ENCODE data around the gene RFX3.

RFX3 gene

DNA sequence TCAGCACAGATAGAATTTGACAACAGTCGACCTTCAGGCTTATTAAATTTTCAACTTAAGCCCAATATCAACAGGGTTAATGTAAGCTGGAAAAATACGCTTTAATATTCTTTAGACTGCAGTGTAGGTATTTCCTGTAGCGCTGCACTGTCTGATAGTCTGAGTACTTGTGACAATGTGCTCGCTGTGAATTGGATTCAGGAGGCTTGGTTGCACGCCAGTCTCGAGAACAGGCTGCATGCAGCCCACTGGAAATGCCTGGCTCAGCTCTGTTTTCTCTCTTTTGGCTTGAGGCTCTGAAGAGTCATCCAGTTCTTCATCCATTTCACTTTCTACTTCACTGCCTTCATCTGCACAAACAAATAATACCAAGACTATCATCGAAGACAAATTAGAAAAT lies 300.9 kb downstream of the RFX3 start:
- Histone ChIP-seq H4K20me1 (ENCODE audit: low read depth, low read length) (no peaks in the 10 kb centered on the region), H3K36me3 (ENCODE audit: low read length) (no peaks in the 10 kb centered on the region), H2AFZ (ENCODE audit: low read depth, low read length, severe bottlenecking) (no peak overlapping the region), H3K27me3 (ENCODE audit: low read length) (no peaks in the 10 kb centered on the region), H3K4me3 (ENCODE audit: insufficient read depth, low read length, poor library complexity, severe bottlenecking) (no peak overlapping the region), H3K79me2 (ENCODE audit: insufficient read depth, low read length) (no peaks in the 10 kb centered on the region), H3K9me2 (replicated peaks; ENCODE audit: insufficient read depth, low read length) (no peaks in the 10 kb centered on the region), H3K4me2 (ENCODE audit: low read depth, low read length, poor library complexity, severe bottlenecking) (no peak overlapping the region), H3F3A (ENCODE audit: insufficient read depth) (no peaks in the 10 kb centered on the region), H3K27ac (ENCODE audit: low read depth, low read length) (no peak overlapping the region), H3K9me3 (ENCODE audit: insufficient read depth, low read length) (no peaks in the 10 kb centered on the region), H3K9ac (ENCODE audit: low read length) (no peak overlapping the region)
- no peak for TF ChIP-seq EZH2phosphoT487 (conservative IDR thresholded peaks at IDR 0.05; ENCODE audit: low read length)
- TF ChIP-seq, protein P1, sequence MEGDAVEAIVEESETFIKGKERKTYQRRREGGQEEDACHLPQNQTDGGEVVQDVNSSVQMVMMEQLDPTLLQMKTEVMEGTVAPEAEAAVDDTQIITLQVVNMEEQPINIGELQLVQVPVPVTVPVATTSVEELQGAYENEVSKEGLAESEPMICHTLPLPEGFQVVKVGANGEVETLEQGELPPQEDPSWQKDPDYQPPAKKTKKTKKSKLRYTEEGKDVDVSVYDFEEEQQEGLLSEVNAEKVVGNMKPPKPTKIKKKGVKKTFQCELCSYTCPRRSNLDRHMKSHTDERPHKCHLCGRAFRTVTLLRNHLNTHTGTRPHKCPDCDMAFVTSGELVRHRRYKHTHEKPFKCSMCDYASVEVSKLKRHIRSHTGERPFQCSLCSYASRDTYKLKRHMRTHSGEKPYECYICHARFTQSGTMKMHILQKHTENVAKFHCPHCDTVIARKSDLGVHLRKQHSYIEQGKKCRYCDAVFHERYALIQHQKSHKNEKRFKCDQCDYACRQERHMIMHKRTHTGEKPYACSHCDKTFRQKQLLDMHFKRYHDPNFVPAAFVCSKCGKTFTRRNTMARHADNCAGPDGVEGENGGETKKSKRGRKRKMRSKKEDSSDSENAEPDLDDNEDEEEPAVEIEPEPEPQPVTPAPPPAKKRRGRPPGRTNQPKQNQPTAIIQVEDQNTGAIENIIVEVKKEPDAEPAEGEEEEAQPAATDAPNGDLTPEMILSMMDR (IDR thresholded peaks at IDR 0.05; ENCODE audit: insufficient read depth, low read length, poor library complexity, severe bottlenecking), result no peak

DNA sequence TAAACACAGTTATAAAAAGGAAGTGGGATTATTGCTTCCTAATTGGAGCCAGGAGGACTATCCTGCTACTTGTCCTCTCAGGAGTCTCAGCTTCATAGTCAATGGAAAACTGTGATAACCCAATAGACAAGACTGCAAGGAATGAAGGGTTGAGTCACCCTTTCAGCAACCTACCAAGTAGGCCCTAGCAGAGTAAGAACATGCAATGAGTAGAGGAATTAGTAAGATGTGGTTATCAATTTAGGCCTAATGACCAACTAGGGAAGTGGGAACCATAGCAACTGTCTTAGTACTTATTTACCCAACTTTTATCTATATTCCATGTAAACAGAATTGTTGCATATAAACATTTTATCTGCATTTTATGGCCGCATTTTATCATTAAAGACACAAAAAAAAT lies 310.1 kb downstream of the RFX3 start:
- Histone ChIP-seq H3K9me3 (ENCODE audit: insufficient read depth, low read length) (no peaks in the 10 kb centered on the region), H2AFZ (ENCODE audit: low read depth, low read length, severe bottlenecking) (no peak overlapping the region), H3K36me3 (ENCODE audit: low read length) (no peaks in the 10 kb centered on the region), H3K79me2 (ENCODE audit: insufficient read depth, low read length) (no peaks in the 10 kb centered on the region), H3F3A (ENCODE audit: insufficient read depth) (no peaks in the 10 kb centered on the region), H3K4me2 (ENCODE audit: low read depth, low read length, poor library complexity, severe bottlenecking) (no peak overlapping the region), H3K27ac (ENCODE audit: low read depth, low read length) (no peak overlapping the region), H3K9me2 (replicated peaks; ENCODE audit: insufficient read depth, low read length) (no peaks in the 10 kb centered on the region), H3K4me3 (ENCODE audit: insufficient read depth, low read length, poor library complexity, severe bottlenecking) (no peak overlapping the region), H3K27me3 (ENCODE audit: low read length) (no peaks in the 10 kb centered on the region), H4K20me1 (ENCODE audit: low read depth, low read length) (no peaks in the 10 kb centered on the region), H3K9ac (ENCODE audit: low read length) (no peak overlapping the region)
- TF ChIP-seq, protein P1 (IDR thresholded peaks at IDR 0.05; ENCODE audit: insufficient read depth, low read length, poor library complexity, severe bottlenecking), result no peak
- TF ChIP-seq EZH2phosphoT487 (conservative IDR thresholded peaks at IDR 0.05; ENCODE audit: low read length), result no peak

DNA sequence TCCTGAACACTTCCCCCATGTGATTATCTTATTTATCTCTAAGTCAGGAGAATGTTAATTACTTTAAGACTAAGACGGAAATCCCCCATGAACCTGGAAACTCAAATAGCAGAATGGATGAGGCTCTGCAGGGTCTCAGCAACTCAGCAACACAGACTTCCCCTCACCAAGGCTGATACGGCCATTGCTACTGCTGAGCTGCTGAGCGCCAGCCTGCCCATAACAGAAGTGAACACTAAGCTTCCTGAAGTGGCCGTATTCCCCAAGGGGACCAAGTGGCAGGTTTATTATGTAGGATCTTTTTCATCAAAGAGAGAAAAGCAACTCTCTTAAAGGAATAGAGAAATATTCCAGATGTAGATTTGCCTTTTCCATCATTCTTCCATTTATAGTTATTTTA lies 311.1 kb downstream of the RFX3 start:
- Histone ChIP-seq H3K9ac (ENCODE audit: low read length) (no peak overlapping the region), H3K27ac (ENCODE audit: low read depth, low read length) (no peak overlapping the region), H4K20me1 (ENCODE audit: low read depth, low read length) (no peaks in the 10 kb centered on the region), H3K9me2 (replicated peaks; ENCODE audit: insufficient read depth, low read length) (no peaks in the 10 kb centered on the region), H2AFZ (ENCODE audit: low read depth, low read length, severe bottlenecking) (no peak overlapping the region), H3K4me3 (ENCODE audit: insufficient read depth, low read length, poor library complexity, severe bottlenecking) (no peak overlapping the region), H3K79me2 (ENCODE audit: insufficient read depth, low read length) (no peaks in the 10 kb centered on the region), H3K9me3 (ENCODE audit: insufficient read depth, low read length) (no peaks in the 10 kb centered on the region), H3K36me3 (ENCODE audit: low read length) (no peaks in the 10 kb centered on the region), H3K4me2 (ENCODE audit: low read depth, low read length, poor library complexity, severe bottlenecking) (no peak overlapping the region), H3K27me3 (ENCODE audit: low read length) (no peaks in the 10 kb centered on the region), H3F3A (ENCODE audit: insufficient read depth) (no peaks in the 10 kb centered on the region)
- TF ChIP-seq EZH2phosphoT487 (conservative IDR thresholded peaks at IDR 0.05; ENCODE audit: low read length), result no peak
- TF ChIP-seq, protein P1 (IDR thresholded peaks at IDR 0.05; ENCODE audit: insufficient read depth, low read length, poor library complexity, severe bottlenecking), result no peak

All from SU-DHL-6 (cell line).